Measurements from ENCODE around the gene LRP1B. TPM values are rescaled to one million over a fixed set of nuclear protein-coding genes. Genes with fewer than 3 reads are reported as not detected.

The LRP1B gene
- total and polyA plus RNA-seq, 2 experiments from 2014 or later: not detected

DNA sequence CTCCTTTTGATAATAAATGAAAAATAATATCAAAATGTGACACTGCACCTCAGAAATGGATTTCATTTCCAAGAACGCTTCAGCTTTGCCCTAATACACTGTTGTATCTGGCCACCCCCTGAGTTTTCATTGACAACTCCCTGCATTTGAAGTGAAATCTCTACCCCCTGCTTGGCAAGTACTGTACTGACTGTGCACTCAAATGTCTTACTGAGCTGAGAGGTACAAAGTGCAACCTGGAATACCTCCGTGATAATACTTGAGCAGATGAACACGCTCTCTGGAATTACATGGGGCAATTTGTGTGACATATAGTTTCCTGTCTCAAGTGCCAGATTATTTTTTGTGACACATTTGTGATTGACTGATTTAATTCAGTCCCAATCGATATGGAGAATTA lies 231.1 kb downstream of the LRP1B start:
- Histone ChIP-seq H3K9me3 (ENCODE audit: low read depth) (no peaks in the 10 kb centered on the region), H3K36me3 (ENCODE audit: low read depth) (no peaks in the 10 kb centered on the region), H3K9ac (no peak overlapping the region), H3K79me2 (ENCODE audit: insufficient read depth) (no peaks in the 10 kb centered on the region), H3K9me2 (ENCODE audit: insufficient read depth) (no peaks in the 10 kb centered on the region), H4K20me1 (ENCODE audit: insufficient read depth) (no peaks in the 10 kb centered on the region), H3K4me1 (ENCODE audit: insufficient read depth) (no peaks in the 10 kb centered on the region), H2AFZ (no peak overlapping the region), H3K4me2 (ENCODE audit: unreplicated experiment) (no peak overlapping the region), H3K27ac (no peak overlapping the region), H3K27me3 (replicated peaks; ENCODE audit: insufficient read depth) (no peaks in the 10 kb centered on the region), H3K4me3 (no peak overlapping the region), H3F3A (ENCODE audit: insufficient read depth) (no peaks in the 10 kb centered on the region)
- TF ChIP-seq EZH2 (IDR thresholded peaks at IDR 0.05; ENCODE audit: insufficient read depth, poor library complexity, severe bottlenecking) (no peak), EZH2phosphoT487 (IDR thresholded peaks at IDR 0.05; ENCODE audit: insufficient read depth, low read depth) (no peak)
- 35 to 46% methylated on average over 4 of the region's 4 CpGs for WGBS, 2 experiments (ENCODE audit: low coverage in 1 of 2, low lambda C conversion rate in 2 of 2, missing lambda C conversion rate in 2 of 2)
- in situ Hi-C loops (cut with MboI): no loop called here
- DNase-seq: no peak

DNA sequence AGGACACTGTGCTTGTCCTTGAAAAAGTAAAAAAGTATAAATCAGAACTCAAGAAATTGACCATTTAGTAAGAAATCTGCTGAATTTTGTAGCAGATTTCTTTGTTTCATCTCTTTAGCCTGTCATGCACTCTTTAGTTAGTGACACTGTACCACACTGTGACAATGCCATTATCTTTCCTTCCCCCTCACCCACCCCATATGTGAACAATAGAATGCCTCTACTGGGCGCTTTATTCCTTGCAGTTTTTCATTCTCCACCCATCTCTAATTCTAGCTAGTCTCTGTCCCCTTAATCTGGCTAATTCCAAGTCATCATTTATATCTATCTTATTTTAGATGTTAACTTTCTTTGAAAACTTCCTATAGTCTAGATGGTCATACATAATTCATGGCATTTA lies 241.0 kb downstream of the LRP1B start:
- Histone ChIP-seq H3K4me2 (ENCODE audit: unreplicated experiment) (no peak overlapping the region), H3K27me3 (replicated peaks; ENCODE audit: insufficient read depth) (no peaks in the 10 kb centered on the region), H3K9me2 (ENCODE audit: insufficient read depth) (no peaks in the 10 kb centered on the region), H3K9me3 (ENCODE audit: low read depth) (no peaks in the 10 kb centered on the region), H3K79me2 (ENCODE audit: insufficient read depth) (no peaks in the 10 kb centered on the region), H3K36me3 (ENCODE audit: low read depth) (no peaks in the 10 kb centered on the region), H3K27ac (no peak overlapping the region), H3K4me1 (ENCODE audit: insufficient read depth) (no peaks in the 10 kb centered on the region), H3K9ac (no peak overlapping the region), H2AFZ (no peak overlapping the region), H4K20me1 (ENCODE audit: insufficient read depth) (no peaks in the 10 kb centered on the region), H3F3A (ENCODE audit: insufficient read depth) (no peaks in the 10 kb centered on the region), H3K4me3 (no peak overlapping the region)
- DNase-seq: no peak
- TF ChIP-seq EZH2phosphoT487 (IDR thresholded peaks at IDR 0.05; ENCODE audit: insufficient read depth, low read depth) (no peak), EZH2 (IDR thresholded peaks at IDR 0.05; ENCODE audit: insufficient read depth, poor library complexity, severe bottlenecking) (no peak)
- in situ Hi-C loops (cut with MboI): no loop called here
- WGBS, 2 experiments (ENCODE audit: low coverage in 1 of 2, low lambda C conversion rate in 2 of 2, missing lambda C conversion rate in 2 of 2): 40 to 58% methylated on average over 1 of the region's 1 CpG

DNA sequence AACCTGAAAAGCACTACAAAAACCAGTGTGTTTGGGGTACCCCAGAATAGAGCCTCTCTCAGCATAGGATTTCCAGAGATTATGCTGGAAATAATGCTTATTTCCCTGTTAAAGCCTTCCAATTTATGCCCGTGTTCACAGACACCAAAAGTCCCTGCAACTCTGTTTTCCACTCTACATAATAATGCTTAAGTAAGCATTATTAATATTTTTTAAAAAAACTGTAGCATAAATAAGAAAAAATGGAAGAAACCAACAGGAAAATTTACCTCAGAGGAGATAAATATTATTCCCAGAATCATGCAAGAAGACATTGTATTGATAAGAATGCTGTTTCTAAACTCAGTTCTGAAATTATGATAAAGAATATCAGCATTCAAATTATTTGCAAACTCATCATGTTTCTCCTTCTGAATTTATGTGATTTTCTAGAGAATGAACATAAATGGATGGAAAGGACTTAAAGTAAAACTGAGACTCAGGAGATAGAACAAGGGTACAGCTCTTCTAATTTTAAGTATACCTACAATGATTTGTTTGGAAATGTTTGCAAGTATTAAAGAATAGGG lies 241.7 kb downstream of the LRP1B start:
- no peak for DNase-seq
- H3K4me3 ChIP-seq: no peak overlapping the region
- H3K9me3 ChIP-seq (ENCODE audit: low read depth): no peaks in the 10 kb centered on the region
- TF ChIP-seq EZH2phosphoT487 (IDR thresholded peaks at IDR 0.05; ENCODE audit: insufficient read depth, low read depth) (no peak), EZH2 (IDR thresholded peaks at IDR 0.05; ENCODE audit: insufficient read depth, poor library complexity, severe bottlenecking) (no peak)
- in situ Hi-C loops (cut with MboI): no loop called here
- H3K36me3 ChIP-seq (ENCODE audit: low read depth): no peaks in the 10 kb centered on the region
- H3K9me2 ChIP-seq (ENCODE audit: insufficient read depth): no peaks in the 10 kb centered on the region
- H3K4me1 ChIP-seq (ENCODE audit: insufficient read depth): no peaks in the 10 kb centered on the region
- no peaks in the 10 kb centered on the region for H3F3A ChIP-seq (ENCODE audit: insufficient read depth)
- no peak overlapping the region for H2AFZ ChIP-seq
- no peaks in the 10 kb centered on the region for H3K27me3 ChIP-seq (replicated peaks; ENCODE audit: insufficient read depth)
- H3K9ac ChIP-seq: no peak overlapping the region
- H3K4me2 ChIP-seq (ENCODE audit: unreplicated experiment): no peak overlapping the region
- H3K79me2 ChIP-seq (ENCODE audit: insufficient read depth): no peaks in the 10 kb centered on the region
- H3K27ac ChIP-seq: no peak overlapping the region
- 44 to 54% methylated on average over 1 of the region's 1 CpG for WGBS, 2 experiments (ENCODE audit: low coverage in 1 of 2, low lambda C conversion rate in 2 of 2, missing lambda C conversion rate in 2 of 2)
- H4K20me1 ChIP-seq (ENCODE audit: insufficient read depth): no peaks in the 10 kb centered on the region

GRCh38 chr2:141887363-141887762 lies 243.5 kb downstream of the LRP1B start:
- Histone ChIP-seq H3K4me1 (ENCODE audit: insufficient read depth) (no peaks in the 10 kb centered on the region), H3K27me3 (replicated peaks; ENCODE audit: insufficient read depth) (no peaks in the 10 kb centered on the region), H3K9me2 (ENCODE audit: insufficient read depth) (no peaks in the 10 kb centered on the region), H3F3A (ENCODE audit: insufficient read depth) (no peaks in the 10 kb centered on the region), H3K4me3 (no peak overlapping the region), H3K9ac (no peak overlapping the region), H3K79me2 (ENCODE audit: insufficient read depth) (no peaks in the 10 kb centered on the region), H3K36me3 (ENCODE audit: low read depth) (no peaks in the 10 kb centered on the region), H3K27ac (no peak overlapping the region), H3K9me3 (ENCODE audit: low read depth) (no peaks in the 10 kb centered on the region), H4K20me1 (ENCODE audit: insufficient read depth) (no peaks in the 10 kb centered on the region), H2AFZ (no peak overlapping the region), H3K4me2 (ENCODE audit: unreplicated experiment) (no peak overlapping the region)
- in situ Hi-C loops (cut with MboI): no loop called here
- 43% methylated on average over 3 of the region's 3 CpGs for WGBS, 2 experiments (ENCODE audit: low coverage in 1 of 2, low lambda C conversion rate in 2 of 2, missing lambda C conversion rate in 2 of 2)
- no peak for DNase-seq
- TF ChIP-seq EZH2phosphoT487 (IDR thresholded peaks at IDR 0.05; ENCODE audit: insufficient read depth, low read depth) (no peak), EZH2 (IDR thresholded peaks at IDR 0.05; ENCODE audit: insufficient read depth, poor library complexity, severe bottlenecking) (no peak)

GRCh38 chr2:141878016-141878415 lies 252.8 kb downstream of the LRP1B start:
- DNase-seq: no peak
- Histone ChIP-seq H3K4me3 (no peak overlapping the region), H3K27ac (no peak overlapping the region), H3K9me3 (ENCODE audit: low read depth) (no peaks in the 10 kb centered on the region), H3K79me2 (ENCODE audit: insufficient read depth) (no peaks in the 10 kb centered on the region), H4K20me1 (ENCODE audit: insufficient read depth) (no peaks in the 10 kb centered on the region), H3K36me3 (ENCODE audit: low read depth) (no peaks in the 10 kb centered on the region), H3K4me1 (ENCODE audit: insufficient read depth) (no peaks in the 10 kb centered on the region), H3K27me3 (replicated peaks; ENCODE audit: insufficient read depth) (no peaks in the 10 kb centered on the region), H3K9ac (no peak overlapping the region), H3K4me2 (ENCODE audit: unreplicated experiment) (no peak overlapping the region), H2AFZ (no peak overlapping the region), H3F3A (ENCODE audit: insufficient read depth) (no peaks in the 10 kb centered on the region), H3K9me2 (ENCODE audit: insufficient read depth) (no peaks in the 10 kb centered on the region)
- 98 to 100% methylated on average over 1 of the region's 1 CpG for WGBS, 2 experiments (ENCODE audit: low coverage in 1 of 2, low lambda C conversion rate in 2 of 2, missing lambda C conversion rate in 2 of 2)
- no peak for TF ChIP-seq EZH2phosphoT487 (IDR thresholded peaks at IDR 0.05; ENCODE audit: insufficient read depth, low read depth)
- no peak for TF ChIP-seq EZH2 (IDR thresholded peaks at IDR 0.05; ENCODE audit: insufficient read depth, poor library complexity, severe bottlenecking)
- in situ Hi-C loops (cut with MboI): no loop called here
